T1000 (cell line): ENCODE results near the gene NPTXR.

Experiments used
- DNase-seq: peaks from one replicate; lab custom pipeline; 2025; ENCODE audit warnings: mixed read lengths; lab: John Stamatoyannopoulos, UW

NPTXR gene

DNA sequence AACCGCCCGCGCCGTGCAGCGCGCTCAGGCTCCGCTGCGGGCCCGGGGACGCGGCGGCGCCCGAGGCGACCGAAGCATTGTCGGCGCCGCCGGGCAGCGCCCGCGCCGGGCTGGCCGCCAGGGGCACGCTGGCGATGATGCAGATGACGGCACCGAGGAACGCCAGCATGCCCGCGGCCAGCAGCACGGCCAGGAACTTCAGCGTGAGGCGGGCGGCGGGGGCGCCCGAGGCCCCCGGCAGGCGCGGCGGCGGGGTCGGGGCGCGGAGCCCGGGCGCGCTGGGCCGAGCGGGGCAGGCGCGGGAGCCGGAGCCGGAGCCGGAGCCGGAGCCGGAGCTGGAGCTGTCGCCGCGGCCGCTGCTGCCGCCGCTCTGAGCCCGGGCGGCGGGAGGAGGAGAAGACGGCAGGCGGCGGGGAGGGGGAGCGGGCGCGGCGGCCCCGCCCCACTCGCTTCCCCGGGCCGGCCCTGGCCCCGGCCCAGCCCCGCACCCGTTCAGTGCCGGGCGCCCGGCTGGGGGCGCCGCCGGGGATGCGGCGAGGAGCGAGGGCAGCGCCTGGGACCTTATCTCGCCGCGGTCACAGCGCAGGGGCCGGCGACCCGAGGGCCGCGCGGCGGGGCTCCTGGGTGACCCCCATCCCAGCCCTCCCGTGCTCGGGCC lies at the start of gene NPTXR:
Gene NPTXR, minus strand, starts transcription at position 372 of the 658 bp plus-strand sequence.
- peak; percentile 59 for DNase-seq

DNA sequence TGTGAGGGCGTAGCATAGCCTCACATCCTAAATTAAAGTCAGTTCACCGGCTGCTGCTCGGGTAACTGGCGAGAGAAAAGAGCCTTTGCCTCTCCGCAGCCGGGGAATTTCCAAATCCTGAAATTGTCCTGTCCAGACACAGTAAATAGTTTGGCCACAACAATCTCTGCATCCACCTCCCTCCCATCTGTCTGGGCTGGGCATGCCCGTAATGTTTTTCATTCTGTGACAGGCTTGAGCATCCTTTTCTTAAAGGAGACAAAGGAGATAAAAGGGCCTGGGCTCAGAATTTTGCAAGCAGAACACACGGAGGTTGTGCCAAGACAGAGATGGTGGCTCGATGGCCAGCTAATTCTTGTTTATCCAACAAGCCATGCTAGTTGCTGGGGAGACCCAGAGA lies 47.4 kb upstream of the NPTXR start:
- DNase-seq, result no peak

DNA sequence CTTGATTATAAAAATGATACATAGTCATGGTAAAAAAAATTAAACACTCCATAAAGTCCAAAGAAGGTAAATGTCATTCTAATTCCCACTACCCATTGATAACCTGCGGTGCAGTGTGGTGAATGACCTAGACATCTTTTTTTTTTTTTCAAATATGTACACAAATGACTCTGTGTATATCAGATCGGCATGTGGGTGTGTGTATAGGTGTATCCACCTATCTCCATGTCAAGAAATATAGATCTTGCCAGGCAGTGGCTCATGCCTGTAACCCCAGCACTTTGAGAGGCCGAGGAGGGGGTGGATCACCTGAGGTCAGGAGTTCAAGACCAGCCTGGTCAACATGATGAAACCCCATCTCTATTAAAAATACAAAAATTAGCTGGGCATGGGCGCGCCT lies 46.5 kb upstream of the NPTXR start:
- DNase-seq, result no peak

DNA sequence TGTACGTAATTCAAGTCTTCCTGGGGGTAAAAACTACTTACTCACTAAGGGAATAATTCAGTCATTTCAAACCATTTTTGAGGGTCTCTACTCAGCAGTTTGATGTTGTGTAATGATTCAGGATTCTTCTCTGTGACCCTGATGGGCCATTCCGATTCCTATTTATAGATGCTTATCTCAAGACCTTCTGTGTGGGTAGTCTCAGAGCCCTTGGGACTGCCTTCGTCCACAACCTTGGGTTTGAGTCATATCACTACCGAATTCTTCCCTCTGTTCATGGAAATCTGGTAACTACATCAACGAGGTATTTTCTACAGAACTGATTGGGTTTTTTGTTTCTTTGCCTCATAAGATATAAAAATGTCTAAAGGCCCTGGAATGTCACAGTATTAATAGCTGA lies 42.5 kb upstream of the NPTXR start:
- no peak for DNase-seq

DNA sequence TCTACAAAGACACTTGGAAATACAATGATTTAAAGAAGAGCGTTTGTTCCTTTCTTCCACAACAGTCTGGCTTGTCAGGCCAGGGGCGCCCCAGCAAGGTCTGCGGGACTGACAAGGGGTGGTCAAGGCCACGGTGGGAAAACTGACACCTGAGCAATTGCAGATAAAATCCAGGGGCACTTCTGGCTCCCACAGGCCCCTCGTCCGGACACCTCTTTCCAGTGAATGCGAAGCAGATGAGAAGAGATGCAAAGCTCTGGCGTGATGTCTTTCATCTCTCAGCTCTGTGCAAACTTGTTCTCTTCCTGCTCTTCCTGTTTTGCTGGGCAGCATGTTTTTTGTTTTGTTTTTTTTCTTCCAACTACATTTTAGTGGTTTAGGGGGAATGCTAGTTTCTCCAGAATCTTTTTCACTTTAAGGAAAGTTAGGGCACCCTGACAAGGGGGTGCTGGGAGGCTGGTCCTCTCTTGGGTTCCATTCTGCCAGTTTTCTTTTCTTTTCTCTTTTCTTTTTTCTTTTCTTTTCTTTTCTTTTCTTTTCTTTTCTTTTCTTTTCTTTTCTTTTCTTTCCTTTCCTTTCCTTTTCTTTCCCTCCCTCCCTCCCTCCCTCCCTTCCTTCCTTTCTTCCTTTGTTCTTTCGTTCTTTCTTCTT lies 39.3 kb upstream of the NPTXR start:
- no peak for DNase-seq

DNA sequence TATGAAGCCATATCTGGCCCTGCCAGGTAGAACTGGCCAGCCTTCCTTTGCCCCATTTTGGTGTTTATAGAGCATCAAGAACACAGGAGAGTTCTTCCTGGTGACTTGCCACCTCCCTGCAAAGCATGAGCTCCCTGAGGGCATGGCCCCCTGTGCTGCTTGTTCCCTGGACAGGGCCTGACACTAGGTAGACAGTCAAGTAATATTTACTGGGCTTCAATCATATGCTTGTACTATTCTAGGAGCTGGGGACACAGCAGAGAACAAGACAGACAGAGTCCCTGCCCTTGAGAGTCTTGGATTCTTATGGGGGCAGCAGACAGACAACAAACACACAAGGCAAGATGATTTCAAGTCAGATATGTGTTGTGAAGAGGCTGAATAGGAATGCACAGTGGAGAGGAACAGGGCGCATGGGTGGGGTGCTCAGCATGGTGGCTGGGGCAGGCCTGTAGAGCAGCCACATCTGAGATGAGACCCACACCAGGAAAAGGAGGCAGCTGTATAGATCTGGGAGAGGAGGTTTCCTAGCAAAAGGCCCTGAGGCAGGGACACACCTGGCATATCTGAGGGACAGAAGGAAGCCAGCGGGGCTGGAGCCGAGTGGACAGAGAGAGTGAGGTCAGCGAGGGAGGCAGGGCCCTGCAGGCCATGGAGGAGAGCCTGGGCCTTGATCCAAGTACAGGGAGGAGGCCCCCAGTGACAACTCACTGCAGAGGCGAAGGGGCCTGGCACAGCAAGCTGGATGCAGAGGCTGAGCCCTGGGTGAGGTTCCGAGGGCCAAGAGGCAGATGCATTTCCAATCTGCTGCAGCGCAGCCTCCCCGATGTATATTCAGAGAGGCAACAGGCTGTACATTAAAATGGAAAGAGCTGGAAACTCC lies 38.4 kb upstream of the NPTXR start:
- no peak for DNase-seq

DNA sequence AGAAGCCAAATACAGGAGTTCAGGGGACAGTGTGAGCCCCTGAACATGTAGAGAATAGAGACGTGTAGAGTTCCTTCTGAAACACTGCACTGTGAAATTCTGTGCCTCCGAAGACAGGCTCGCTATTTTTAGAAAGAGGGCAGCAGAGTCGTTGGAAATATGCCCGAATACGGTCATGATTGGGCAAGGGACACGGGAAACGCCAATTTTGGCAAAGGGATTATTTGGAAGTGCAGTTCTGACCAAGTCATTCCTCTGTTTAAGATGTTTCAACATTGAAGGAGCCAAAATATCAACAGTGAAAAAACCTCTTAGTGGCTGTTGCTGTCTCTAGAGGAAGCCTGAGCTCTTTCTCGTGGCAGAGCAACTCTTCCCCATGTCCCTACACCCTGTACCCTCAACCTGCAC lies 37.6 kb upstream of the NPTXR start:
- no peak for DNase-seq

DNA sequence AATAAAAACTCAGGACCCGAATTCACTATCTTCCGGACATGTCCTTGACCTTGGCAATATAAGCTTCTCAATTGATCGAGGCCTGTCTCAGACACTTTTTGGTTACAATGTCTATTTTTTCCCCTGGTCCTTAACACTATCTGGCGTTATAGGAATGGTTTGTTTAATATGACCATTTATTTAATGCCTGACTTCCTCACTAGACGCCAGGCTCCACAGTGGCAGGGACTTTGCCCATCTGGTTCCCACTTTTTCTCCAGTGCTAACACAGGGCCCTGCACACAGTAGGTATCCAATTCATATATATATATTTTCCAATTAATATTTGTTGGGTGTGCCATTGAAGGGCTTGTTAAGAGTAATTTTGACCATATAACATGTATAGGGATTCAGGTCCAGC lies 36.1 kb upstream of the NPTXR start:
- DNase-seq, result no peak

DNA sequence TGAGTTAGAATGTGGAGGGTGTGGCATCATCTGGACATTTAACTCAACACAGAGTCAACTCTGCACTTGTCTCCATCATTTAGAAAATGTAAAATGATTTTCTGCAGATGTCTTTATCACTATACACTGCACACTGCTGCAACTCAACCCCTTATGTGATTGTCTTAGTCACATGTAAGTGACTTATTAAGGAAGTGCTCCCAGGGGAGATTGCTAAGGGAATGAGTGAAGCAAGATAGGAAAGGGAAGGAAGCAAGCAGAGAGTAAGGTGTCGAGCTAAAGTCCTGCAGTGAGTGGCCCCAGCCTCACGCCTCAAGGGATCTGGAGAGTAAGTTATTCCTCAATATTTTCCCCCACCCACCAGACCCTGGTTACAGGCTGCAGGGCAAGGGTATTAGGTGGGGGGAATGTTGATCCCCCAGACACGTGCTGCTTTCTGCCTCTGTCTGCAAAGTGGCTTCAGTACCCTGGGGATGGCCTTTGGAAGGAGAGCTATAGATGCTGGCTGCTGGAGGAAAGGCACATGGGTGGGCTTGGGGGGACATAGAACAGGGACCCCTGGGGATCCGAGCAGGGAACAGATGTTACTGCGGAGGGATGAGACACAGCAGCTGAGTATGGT lies 35.4 kb upstream of the NPTXR start:
- no peak for DNase-seq

DNA sequence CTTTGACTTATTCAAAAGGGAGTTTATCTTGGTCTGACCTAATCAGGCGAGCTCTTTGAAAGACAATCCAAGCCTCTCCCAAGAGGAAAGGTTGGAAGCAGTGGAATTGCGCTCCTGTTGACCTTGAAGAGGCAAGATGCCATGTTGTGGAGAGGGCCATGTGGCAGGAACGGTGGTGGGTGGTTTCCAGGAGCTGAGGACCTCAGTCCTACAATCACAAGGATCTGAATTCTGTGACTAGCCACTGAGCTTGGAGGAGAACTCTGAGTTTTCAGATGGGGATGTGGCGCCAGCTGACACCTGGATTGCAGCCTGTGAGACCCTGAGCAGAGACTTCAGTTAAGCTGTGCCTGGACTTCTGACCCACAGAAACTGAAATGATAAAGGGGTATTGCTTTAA lies 34.2 kb upstream of the NPTXR start:
- DNase-seq, result no peak

DNA sequence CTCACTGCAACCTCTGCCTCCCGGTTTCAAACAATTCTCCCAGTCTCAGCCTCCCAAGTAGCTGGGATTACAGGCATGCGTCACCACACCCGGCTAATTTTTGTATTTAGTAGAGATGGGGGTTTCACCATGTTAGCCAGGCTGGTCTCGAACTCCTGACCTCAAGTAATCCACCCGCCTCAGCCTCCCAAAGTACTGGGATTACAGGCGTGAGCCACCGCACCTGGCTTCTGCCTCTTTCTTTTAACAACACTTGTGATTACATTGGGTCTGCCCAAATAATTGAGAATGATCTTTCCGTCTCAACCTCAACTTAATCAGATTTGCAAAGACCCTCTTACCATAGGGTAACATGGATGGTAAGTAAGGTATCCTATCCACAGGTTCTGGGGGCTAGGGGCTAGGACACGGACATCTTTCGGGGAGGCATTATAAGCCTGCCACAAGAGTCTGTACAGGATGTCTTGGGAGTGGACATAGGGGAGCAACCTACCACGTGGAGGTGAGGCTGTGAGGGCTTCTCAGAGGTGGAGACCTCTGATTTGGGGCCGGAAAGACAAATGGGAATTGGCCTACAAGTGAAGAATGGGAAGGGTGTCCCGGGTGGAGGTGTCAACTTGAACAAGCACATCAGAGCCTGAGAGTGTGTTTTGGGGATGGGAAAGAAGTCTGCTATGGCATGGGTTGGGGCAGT lies 30.8 kb upstream of the NPTXR start:
- no peak for DNase-seq

DNA sequence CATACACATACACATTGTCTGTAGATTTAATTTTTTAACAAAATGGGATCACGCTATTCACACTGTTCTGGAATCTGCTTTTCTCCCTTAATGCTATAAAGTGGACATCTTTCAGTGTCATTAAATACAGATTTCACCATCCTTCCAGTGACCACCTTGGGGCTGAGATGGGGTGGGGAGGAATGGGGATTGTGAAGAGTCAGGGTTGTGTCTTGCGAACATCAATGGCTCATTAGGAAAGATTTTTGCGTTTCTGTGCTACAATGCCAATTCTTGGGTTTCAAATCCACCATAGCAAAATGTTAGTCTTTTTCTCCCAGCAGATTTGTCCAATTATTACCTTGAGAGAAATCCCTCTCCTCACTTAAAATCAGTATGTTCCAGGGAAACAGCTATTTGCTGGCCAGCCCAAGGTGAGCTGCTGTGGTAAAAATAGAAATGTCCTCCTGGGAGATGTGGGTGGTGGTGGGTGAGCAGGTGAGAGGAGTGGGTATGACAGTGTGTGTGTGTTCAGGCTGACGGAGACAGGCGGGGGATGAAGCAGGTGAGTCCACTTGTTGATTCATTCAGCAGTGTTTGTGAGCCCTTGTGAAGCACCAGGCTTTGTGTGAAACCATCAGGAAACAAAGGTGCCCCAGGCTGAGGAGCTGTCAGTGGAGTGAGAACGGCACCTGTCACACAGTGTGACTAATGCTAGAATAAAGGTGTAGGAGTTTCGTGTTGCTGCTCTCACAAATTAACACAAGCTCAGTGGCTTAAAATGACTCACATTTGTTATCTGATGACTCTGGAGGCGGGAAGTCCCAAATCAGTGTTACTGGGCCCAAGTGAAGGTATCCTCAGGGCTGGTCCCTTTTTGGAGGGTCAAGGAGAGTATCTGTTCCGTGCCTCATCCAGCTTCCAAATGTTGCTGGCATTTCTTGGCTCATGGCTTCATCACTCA lies 29.9 kb upstream of the NPTXR start:
- no peak for DNase-seq

DNA sequence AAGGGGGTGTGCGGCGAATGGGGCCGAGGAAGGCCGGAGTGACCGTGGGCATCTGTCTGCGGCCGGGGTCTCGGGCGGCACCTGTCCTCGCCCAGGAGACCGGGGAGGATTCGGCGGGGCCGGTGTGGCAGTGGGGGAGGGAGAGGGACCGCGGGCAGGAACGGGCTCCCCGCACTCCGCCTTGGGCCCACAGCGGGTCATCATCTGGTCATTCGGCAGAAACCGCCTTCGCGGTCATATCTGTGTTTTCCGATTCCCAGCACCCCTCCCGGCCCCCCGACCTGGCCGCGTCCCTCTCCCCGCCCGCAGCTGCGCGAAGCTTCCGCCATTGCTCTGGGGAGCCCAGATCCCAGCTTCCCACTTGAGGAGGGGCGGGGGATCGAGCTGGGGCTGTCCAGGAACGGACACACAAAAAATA lies 29.0 kb upstream of the NPTXR start:
- DNase-seq, result no peak

DNA sequence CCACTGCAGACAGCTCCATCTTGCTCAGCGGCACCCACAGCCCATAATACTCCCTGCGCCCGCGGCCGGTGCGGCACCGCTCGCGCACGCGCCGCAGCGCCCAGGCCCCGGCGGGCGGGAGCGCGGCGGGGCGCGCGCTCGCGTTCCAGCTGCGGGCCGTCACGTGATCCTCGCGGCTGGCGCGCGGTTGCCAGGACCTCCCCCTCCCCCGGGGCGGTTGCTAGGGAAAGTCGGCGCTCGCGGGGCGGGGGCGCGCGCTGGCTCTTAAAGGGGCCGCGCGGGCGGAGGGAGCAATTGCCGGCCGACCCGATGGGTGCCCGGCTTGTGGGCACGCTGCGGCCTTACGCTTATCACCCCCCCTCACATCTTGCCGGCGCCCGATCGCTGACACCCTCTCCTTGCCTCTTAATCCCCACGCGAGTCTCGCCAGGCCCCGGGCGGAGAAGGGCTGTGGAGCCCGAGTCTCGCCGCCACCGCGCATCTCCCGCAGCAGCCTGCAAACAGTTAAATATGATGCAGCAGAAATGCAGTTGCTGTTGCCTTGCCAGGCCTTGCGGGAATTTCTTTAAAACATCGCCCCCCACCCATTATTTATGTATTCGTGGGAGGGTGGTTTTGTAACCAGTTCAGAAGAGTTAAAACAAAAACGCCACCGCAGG lies 28.5 kb upstream of the NPTXR start, which contains the start of gene CBX6:
Gene CBX6, minus strand, starts transcription at position 45 of the 659 bp plus-strand sequence. Its CDS starts 26 bp downstream, at position 19.
- DNase-seq, result peak; percentile 83

DNA sequence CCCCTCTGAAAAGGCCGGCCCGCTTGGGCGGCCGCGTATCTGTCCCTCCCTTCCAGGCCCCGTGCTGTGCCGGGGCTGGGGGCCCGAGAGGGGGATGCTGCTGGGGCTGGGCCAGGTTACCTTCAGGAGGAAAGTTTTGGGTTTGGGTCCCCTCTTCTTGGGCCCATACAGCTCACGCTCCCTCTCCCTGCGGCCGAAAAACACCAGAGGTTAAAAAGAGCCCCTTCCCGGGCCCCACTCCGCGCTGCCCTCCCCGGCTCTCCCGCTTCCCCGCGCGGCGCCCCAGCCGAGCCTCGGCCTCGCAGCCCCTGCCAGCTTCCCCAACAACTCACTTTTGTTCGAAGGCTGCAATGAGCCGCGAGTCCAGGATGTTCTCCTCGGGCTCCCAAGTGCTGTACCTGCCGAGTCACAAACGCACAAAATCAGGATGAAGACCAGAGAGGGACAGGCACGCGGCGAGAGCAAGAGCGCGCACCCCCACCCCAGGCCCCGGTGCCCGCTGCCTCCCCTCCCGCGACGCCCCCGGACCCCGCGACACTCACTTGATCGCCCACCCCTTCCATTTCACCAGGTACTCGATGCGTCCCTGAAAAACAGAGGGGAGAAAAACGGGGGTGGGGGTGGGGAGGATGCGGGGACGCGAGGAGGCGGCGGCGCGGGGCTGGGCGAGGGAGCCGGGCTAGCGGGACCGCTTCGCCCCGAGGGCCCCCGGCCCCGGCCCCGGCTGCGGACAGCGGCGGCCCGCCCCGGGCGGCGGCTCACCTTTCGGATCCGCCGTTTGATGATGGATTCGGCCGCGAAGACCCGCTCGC lies 27.7 kb upstream of the NPTXR start:
- no peak for DNase-seq

DNA sequence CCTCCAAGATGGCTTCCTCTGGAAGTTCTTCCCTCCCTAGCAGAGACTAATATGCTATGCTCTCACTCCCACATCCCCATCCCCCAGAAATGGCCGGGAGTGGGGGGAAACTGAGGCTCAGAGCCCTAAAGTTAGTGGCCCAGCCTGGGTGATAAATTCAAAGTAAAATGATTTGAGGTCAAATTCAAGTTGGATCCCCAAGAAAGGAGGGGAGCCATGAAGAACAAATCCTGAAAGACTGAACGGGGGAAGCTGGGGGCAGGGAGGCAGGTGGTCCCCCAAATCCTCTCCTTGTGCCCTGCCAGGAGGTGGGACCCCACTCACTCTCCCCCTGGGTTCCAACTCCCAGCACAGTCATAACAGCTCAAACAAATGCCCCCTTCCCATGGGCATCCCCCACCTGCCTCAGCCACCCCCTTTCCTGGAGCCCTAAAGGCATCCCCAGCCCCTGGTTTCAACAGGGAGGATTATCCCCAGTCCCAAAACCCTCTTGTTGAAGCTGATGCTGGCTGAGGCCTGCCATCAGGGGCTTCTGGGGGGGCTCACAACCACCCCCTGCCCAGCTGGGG lies 27.0 kb upstream of the NPTXR start:
- DNase-seq, result no peak

DNA sequence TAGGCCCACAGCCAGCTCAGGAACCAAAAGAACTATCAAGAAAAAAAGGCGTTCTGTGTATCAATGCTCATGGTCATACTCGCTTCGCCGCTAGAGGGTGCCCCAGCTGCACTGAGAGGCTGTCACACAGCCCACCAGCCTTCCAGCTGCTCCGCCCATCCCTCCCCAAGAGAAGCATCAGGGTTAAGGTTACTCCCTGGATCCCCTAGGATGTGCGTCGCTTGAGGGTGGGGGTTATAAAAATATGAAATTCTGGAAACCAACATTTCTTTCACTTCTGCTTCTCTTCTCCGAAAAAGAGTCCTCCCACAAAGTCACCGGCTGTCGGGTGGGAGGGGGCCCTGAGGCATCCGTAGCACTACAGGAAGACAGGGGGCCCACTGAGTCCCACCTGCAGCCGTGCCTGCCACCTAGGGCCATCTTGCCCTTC lies 26.5 kb upstream of the NPTXR start:
- DNase-seq, result peak; percentile 65

DNA sequence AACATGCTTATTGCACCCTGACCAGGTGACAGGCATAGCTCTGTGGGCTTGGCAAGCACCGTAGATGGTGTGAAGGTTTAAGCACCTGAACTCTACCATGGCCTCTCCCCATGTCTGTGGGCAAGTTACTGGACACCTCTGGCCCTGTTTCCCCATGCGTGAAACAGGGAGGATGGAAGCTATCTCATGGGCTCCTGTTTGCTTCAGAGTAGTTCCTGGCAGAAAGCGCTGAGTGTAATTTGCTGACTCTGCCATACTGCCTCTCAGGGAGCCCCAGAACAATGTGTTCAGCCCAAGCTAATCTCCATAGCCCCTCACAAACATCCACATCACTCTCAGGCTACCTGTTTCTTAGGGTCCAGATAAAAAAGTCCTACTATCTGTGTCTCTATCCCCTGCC lies 25.8 kb upstream of the NPTXR start:
- no peak for DNase-seq

DNA sequence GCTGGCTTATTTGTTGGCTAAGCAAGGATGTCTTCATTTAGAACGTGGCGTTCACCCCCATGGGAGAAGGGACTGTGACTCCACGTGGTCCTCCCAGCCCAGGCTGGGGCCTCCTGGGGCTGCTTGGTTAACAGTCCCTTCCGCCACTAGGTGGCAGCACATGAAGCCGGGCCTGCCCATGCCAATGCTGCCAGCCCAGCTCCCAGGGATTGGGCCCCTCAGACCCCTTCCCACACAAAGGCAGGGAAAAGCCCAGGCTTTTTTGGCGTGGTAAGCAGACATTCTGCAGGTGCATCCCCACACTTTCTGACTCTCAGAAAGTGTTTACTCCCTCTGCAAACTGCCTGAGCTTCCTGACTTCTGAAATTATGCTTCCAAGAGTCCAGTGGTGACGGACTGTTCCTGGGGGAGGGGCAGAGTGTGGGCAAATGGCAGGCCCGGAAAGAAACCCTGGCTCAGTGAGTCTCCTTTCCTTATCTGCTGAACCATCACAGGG lies 25.1 kb upstream of the NPTXR start:
- DNase-seq, result peak; percentile 63
